ENCODE results near the gene DAPK2.

DAPK2 gene

DNA sequence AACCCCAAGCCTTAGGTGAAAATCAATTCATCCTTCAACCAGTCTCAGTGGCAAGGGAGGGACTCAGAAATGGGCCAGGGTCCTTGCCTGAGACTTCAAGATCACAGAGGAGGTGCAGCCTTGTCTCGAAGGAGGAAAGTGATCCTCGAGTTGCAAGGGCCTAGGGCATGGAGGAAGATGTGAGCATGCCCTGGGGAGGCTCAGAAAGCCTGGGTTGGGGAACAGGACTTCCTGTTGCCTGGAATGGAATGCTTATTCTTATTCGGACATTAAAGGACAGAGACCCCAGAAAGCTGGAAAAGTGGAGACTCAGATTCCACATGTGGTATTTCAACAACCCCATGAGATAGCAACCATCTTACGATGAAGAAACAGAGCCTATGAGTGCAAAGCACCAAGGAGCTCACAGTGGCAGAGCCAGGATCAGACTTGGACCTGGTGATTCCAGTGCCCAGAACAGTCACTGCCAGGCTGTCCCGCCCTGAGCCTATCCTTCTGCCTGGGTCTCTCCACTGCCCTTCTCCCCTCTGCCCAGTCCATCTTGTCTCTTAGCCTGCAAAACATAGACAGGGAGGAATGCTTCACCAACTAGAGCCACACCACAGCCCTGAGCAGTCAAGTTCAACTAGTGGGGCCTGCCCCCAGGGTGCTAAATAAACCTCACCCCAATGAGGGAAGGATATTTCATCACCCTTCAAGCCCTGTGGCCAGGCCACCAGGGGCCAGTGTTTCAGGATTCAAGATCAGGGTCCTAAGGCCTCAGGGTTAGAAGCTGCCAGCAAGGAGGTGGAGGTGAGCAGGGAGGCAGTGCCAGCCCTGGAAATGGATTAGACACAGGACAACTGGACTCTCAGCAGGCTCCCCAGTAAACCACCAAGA lies 21.9 kb downstream of the DAPK2 start:
- DNase-seq (ENCODE audit: low read depth in 3 of 3, low spot score in 1 of 3): no peak

DNA sequence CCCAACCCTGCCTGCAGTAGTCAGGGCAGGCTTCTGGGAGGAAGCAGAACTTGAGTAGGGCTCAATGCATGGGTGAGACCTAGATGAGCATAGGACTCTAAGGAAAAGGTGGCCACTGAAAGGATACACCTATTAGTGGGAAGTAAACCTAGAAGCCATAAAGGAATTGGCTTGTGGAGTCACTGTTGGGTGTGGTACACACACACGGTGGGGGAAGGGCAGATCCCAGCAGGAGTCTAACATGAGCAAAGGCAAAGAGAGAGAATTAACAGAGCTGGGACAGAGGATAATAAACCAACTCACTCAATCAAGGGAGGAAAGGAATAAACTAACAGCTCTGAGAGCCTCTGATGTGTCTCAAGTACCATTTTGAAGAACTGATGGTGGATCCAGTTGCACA lies 23.1 kb downstream of the DAPK2 start:
- DNase-seq (ENCODE audit: low read depth in 3 of 3, low spot score in 1 of 3): no peak

GRCh38 chr15:64022571-64022970 lies 23.7 kb downstream of the DAPK2 start:
- DNase-seq (ENCODE audit: low read depth in 3 of 3, low spot score in 1 of 3): no peak

DNA sequence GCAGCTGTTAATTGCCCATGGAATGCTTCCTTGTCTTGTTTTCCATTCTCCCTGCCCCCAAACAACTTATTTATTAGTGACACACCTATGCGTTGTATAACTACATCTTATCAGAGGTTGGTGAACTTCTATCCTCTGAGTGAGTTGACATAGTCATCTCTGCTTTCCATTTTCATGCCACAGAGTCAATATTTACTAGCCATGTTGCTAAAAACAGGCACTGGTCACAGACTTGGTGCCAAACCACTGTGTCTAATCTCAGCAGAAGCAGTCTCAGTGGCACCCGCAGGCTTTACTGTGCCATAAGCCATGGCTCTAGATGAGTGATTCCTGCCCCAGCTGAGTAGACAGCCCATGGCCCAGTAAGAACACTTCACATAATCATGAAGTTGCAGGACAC lies 26.5 kb downstream of the DAPK2 start:
- DNase-seq (ENCODE audit: low read depth in 3 of 3, low spot score in 1 of 3): no peak

- no peak for DNase-seq (ENCODE audit: low read depth in 3 of 3, low spot score in 1 of 3)
Measured at GRCh38 chr15:64017591-64018163, 28.6 kb downstream of the DAPK2 start.

DNA sequence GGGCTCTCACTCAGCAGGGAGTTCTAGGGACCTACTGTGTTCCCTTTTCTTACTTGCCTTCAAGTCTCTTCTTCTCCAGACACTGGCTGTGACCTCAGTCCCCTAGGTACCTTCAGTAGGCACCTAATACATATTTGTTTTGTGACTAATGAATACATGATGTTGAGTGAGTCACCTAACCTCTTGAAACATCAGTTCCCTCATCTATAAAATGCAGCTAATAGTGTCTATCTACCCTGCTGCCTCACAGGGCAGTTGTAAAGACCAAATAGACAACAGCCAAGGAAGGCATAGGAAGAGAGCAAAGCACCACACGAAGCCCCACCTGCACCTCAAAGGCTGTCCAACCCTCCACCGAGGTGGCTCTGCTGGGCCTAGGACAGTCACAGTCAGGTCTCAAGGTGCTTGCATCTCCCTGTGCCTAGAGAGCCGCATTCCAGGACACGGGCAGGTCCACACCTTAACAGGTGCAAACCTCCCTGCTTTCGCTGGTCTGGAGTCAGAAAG lies 29.1 kb downstream of the DAPK2 start:
- no peak for DNase-seq (ENCODE audit: low read depth in 3 of 3, low spot score in 1 of 3)

- no peak for DNase-seq (ENCODE audit: low read depth in 3 of 3, low spot score in 1 of 3)
Measured at GRCh38 chr15:64016257-64016656, 30.0 kb downstream of the DAPK2 start.

DNA sequence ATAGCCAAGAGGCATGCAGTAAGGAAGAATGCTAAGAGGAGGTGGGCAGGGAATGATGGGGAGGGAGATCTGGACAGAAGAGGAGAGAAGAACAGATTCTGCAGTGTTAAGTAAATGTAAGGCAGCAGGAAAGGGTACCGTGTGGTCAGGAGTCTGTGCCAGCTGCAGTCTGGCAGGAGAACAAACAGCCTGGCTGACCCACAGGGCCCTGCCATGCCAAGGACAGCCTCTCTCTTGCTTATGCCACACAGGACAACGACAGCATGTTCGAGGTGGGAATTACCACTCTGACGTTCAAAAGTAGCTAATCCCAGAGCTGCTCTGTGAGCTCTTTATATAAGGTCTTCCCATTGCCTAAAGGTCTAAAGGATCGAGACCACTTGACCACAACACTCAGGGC lies 31.3 kb downstream of the DAPK2 start:
- no peak for DNase-seq (ENCODE audit: low read depth in 3 of 3, low spot score in 1 of 3)

DNA sequence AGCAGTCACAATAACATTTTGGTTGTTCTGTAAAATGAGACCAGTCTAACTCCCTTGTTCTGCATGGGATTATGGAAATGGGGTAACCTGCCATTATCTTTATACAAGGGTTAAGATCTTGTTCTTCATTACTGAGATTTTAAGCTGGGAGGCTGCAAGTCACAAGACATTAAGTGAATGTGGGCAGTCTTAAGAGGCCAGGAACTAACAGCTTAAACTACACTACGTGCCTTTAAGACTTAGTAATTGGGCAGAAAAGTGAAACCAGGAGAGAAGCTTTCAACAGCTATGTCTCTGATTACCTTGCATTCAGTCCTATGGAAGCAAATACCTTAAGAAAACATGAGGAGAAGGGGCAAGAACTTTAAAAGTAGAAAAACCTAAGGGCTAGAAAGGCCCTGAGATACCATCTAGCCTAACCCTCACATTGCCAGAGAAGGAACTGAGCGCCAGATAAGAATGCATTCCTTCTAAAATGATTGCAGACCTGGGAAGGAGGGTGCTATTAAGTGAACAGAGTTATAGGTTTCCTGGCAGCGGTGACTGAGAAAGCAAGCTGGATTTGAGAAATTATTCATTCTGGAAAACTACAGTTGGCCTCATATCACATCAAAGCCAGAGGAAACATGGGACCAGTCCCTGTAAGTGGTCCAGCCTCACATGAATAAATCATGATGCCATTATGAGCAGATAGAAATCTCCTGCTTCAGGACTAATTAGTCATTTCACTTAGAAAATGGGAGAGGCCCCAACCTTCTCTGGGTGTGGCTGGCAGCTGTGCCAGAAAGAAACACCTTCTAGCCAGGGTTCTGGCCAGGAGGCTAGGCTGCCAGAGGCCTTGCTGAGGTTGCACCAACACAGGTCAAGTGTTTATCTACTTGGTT lies 32.9 kb downstream of the DAPK2 start:
- no peak for DNase-seq (ENCODE audit: low read depth in 3 of 3, low spot score in 1 of 3)

- no peak for DNase-seq (ENCODE audit: low read depth in 3 of 3, low spot score in 1 of 3)
Measured at GRCh38 chr15:64011736-64012135, 34.5 kb downstream of the DAPK2 start.

DNA sequence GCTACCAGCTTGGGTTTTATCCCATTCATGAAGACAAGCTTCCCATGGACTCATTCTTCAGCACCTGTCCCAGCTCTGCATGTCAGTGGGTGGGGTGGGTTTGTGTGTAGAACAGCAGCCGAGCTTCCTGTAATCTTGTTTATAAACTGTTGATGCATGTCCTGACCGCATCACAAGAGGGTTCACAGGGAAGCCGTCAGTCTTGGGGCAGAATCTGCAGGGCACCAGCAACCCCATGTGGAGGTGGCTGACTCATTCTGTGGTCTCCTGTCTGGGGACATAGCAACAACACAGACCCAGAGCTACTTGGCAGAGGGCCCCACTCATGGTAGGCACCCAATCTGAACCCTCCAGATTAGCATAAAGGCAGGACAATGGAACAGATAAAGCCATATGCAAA lies 35.6 kb downstream of the DAPK2 start:
- DNase-seq (ENCODE audit: low read depth in 3 of 3, low spot score in 1 of 3): peak; percentile 27 to 80 (median 73)

GRCh38 chr15:64009798-64010261 lies 36.5 kb downstream of the DAPK2 start:
- peak in 2 of 3 donors; percentile 23 to 24 for DNase-seq (ENCODE audit: low read depth in 3 of 3, low spot score in 1 of 3)

DNA sequence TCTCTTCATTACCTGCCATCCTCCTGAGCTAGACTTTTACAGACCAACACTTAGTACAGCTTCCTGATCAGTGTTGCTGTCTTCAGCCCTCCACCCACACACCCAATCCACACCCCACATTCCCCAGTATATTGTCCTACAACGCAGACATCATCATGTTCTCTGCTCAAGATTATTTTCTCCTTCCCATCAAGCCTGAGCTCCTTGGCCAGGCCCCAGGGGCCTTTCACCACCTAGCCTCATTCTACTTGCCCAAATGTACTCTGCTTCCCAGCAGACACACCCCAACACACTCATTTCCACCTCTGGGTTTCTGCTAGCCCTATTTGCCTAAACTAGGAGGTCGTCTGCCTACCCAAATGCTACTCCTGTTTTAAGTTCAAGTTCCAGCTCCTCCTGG lies 37.0 kb downstream of the DAPK2 start:
- no peak for DNase-seq (ENCODE audit: low read depth in 3 of 3, low spot score in 1 of 3)

GRCh38 chr15:64008177-64008576 lies 38.1 kb downstream of the DAPK2 start:
- no peak for DNase-seq (ENCODE audit: low read depth in 3 of 3, low spot score in 1 of 3)

- no peak for DNase-seq (ENCODE audit: low read depth in 3 of 3, low spot score in 1 of 3)
Measured at GRCh38 chr15:64006642-64007041, 39.6 kb downstream of the DAPK2 start.

- DNase-seq (ENCODE audit: low read depth in 3 of 3, low spot score in 1 of 3): no peak
Measured at GRCh38 chr15:64004587-64004986, 41.7 kb downstream of the DAPK2 start.

DNA sequence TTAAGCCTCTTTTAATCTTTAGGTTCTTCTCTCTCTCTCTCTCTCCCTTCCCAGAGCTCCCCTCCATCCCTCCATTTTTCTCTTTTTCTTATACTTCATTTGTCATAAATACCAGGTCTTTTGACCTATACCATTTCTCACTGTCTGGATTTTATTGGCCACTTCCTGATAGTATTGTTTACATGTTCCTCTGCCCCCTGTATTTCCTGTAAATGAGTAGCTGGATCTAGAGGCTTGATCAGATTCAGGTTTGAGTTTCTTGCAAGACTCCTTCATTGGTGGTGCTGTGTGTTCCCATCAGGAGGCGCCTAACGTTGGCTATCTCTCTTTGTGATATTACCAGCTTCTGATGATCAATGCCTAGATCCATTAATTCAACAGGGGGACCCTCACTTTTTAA lies 42.2 kb downstream of the DAPK2 start:
- no peak for DNase-seq (ENCODE audit: low read depth in 3 of 3, low spot score in 1 of 3)

DNA sequence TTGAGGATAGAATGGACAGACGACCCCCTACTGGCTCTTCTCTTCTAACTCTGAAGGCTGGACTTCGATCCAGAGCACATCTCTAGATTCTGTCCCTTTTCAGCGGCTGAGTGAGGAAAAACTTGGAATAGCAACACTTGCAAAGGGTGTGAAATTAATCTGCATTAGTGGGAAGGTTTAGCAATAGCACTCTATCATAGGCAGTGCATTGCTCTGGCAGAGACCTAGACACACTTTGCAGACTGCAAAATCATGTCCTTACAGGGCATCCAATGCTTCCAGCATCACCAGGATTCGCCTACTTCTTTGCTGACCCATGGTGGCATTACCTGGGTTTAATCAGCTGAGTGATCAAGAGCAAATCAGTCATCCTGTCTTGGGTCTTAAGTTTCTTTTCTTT lies 43.1 kb downstream of the DAPK2 start:
- no peak for DNase-seq (ENCODE audit: low read depth in 3 of 3, low spot score in 1 of 3)

GRCh38 chr15:64001148-64001547 lies 45.1 kb downstream of the DAPK2 start:
- no peak for DNase-seq (ENCODE audit: low read depth in 3 of 3, low spot score in 1 of 3)

DNA sequence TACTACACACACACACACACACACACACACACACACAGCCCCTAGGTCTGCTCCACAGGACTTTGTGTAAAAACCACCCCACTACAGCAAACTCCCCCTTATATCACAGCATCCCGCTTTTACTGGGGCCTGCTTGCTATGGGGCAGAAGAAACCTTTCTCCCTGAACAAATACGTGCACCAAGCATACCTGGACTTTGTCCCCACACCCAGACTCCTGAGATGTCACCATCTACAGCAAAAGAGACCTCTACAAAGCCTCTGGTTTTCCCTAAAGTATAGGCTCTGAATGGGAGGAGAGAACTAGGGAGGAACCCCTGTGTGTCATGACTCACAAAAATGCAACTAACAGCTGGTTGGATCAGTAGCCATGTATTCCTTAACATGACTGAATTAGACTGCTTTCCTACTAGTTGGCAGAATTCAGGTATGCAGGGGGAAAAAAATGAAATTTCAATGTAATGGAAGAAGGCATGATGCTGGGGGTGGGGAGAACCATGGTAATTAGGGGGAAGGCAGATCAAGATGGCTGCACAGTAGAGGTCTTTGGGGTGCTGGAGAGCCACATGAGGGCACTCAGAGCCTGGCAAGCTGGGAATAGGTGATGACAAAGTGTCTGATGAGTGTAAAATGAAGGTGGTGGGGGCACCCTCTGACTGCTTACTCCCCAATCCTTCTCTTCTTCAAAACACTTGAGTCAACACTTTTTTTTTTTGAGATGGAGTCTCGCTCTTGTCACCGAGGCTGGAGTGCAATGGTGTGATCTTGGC lies 45.9 kb downstream of the DAPK2 start:
- DNase-seq (ENCODE audit: low read depth in 3 of 3, low spot score in 1 of 3): no peak

GRCh38 chr15:63999177-63999576 lies 47.1 kb downstream of the DAPK2 start:
- no peak for DNase-seq (ENCODE audit: low read depth in 3 of 3, low spot score in 1 of 3)

All from stimulated activated CD4-positive, alpha-beta T cell treated with anti-CD3 and anti-CD28 coated beads, TNF-alpha, amount 100 ng/mL, for 1 hour (primary cell).